Subcutaneous adipose tissue (tissue), 4 donors: ENCODE results near the gene ARHGEF4. TPM values are rescaled to one million over a fixed set of nuclear protein-coding genes. Genes with fewer than 3 reads are reported as not detected.

Experiments used
- CTCF ChIP-seq: fragments of 450-650 bp; IDR thresholded peaks from one replicate; pipeline ENCODE4 v1.5.1; 2016; ENCODE audit warnings: low read depth, mild to moderate bottlenecking, control low read depth, antibody characterized with exemption, moderate library complexity
- total RNA-seq, 4 donors: library from RNA; depleted of rRNA; stranded (reverse); fragments of >200 nt; gene quantifications; one replicate each; pipeline ENCODE4 v1.1.0, GENCODE V29; 2016

Gene ARHGEF4
- total RNA-seq, 4 donors from 2014 or later, result 4.8 to 17.9 (median 9.8) TPM

DNA sequence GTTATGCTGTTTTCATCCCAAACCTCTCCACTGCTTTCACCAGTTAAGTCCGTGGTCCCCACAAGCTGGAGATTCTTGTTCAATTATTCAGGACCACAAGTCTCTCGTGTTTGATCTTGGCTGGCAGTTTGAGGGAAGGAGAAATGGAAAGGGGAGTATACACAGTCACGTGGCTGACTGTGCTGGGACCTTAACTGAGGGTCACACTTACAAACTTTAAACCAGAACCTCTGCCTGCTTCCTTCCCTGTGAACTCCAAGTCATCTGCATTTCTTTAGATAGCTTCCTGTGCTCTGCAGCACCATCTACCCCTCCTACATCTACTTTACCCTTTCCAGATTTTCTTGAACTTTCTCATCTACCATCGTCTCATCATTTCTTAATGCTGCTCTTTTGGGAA, 91.7 kb downstream of the ARHGEF4 start:
- no peak for TF ChIP-seq CTCF

DNA sequence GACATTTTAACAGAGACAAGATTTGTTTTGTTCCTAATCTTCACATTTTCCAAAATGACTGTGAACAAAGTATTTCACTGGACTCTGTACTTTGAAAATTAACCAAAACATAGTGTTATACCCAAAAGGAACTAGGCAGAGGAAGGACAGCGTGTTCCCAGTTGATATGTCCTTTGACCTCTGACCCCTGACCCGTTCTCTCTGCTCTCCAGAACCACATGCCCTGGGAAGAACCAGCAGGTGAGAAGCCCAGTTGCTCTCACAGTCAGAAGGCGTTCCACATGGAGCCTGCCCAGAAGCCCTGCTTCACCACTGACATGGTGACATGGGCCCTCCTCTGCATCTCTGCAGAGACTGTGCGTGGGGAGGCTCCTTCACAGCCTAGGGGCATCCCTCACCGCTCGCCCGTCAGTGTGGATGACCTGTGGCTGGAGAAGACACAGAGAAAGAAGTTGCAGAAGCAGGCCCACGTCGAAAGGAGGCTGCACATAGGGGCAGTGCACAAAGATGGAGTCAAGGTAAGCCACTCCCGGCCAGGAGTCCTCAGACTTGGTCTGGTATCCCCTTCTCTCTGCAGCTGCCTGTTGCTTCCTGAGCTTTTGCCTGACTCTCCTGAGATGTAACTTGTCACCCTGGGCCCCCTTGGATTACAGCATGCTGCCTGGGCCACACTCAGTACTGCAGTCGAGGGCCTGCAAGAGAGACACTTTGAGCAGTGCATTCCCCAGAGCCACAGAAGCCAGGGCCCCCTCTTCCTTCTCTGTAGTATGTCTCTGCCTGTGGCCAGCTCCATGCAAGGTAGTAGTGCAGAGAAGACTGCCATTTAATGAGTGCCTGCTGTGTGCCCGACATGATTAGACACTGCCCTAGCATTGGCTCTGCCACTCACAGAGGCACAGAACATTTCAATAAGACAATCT, 94.3 kb downstream of the ARHGEF4 start:
- no peak for TF ChIP-seq CTCF

GRCh38 chr2:130933501-130933900, 96.8 kb downstream of the ARHGEF4 start:
- TF ChIP-seq CTCF, result no peak

- TF ChIP-seq CTCF, result no peak
Measured at GRCh38 chr2:130936451-130936850, 99.7 kb downstream of the ARHGEF4 start.

GRCh38 chr2:130947967-130948366, 111.3 kb downstream of the ARHGEF4 start:
- TF ChIP-seq CTCF, result no peak

DNA sequence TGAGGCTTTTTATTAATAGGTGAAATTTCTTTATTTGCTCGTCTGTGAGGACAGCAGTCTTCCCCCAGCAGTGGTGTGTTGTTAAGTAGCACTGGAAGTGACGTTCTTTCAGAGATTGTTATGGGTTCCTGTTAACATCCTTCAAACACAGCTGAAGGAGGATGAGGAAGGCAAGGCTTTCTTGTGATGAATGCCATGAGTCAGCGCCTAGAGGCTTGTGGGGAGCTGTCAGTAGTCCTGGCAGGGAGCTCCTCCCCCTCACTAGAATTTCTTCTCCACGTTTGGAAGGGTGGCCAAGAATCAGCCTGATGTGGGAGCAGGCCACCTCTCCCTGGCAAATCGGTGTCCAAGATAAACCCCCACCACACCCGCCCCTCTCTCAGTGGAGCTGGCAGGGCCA, 113.2 kb downstream of the ARHGEF4 start:
- no peak for TF ChIP-seq CTCF

- no peak for TF ChIP-seq CTCF
Measured at GRCh38 chr2:130951018-130951417, 114.3 kb downstream of the ARHGEF4 start.
